GM12801 (cell line): ENCODE results near the gene ADRA1B.

Source experiments
- CTCF ChIP-seq: IDR thresholded peaks from one replicate; pipeline ENCODE4 v1.5.1; 2011; ENCODE audit warnings: control low read depth; ENCODE audit not compliant: insufficient read length; ENCODE audit errors: extremely low read depth

ADRA1B gene

GRCh38 chr5:159947708-159948358, 31.6 kb downstream of the ADRA1B start:
- no peak for TF ChIP-seq CTCF

GRCh38 chr5:159951387-159951786, 35.1 kb downstream of the ADRA1B start:
- no peak for TF ChIP-seq CTCF

DNA sequence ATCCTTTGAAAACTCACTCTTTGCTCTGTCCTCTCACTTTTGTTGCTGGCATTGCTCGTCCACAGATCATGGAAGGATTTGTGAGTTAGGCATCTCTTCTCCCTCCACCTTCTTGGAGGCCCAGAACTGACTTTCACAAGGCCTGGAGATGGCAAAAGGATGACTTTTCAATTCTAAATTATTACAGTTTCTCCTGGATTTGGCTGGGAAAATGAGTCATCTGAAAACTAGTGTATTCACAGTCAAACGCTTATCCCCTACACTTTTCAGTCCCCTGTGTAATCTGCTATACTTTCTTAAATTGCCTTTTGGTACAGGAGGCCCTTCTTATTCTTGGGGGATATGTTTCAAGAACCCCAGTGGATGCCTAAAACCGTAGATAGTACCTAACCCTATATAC, 35.6 kb downstream of the ADRA1B start:
- no peak for TF ChIP-seq CTCF

GRCh38 chr5:159953609-159954008, 37.3 kb downstream of the ADRA1B start:
- no peak for TF ChIP-seq CTCF

- no peak for TF ChIP-seq CTCF
Measured at GRCh38 chr5:159955056-159955624, 38.9 kb downstream of the ADRA1B start.

DNA sequence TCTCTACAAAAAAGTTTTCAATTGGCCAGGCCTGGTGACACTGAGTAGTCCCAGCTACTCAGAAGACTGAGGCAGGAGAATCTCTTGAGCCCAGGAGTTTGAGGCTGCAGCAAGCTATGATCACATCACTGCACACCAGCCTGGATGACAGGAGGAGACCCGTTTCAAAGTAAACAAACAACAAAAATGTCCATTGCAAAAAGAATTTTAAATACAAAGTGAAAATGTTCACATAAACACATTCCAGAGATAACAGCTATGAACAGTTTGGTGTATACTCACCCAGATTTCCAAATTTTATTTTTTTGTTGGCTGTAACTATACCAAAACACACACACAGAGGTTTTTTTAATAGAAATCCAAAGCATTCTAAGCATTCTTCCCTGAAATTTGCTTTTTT, 39.8 kb downstream of the ADRA1B start:
- TF ChIP-seq CTCF = no peak

DNA sequence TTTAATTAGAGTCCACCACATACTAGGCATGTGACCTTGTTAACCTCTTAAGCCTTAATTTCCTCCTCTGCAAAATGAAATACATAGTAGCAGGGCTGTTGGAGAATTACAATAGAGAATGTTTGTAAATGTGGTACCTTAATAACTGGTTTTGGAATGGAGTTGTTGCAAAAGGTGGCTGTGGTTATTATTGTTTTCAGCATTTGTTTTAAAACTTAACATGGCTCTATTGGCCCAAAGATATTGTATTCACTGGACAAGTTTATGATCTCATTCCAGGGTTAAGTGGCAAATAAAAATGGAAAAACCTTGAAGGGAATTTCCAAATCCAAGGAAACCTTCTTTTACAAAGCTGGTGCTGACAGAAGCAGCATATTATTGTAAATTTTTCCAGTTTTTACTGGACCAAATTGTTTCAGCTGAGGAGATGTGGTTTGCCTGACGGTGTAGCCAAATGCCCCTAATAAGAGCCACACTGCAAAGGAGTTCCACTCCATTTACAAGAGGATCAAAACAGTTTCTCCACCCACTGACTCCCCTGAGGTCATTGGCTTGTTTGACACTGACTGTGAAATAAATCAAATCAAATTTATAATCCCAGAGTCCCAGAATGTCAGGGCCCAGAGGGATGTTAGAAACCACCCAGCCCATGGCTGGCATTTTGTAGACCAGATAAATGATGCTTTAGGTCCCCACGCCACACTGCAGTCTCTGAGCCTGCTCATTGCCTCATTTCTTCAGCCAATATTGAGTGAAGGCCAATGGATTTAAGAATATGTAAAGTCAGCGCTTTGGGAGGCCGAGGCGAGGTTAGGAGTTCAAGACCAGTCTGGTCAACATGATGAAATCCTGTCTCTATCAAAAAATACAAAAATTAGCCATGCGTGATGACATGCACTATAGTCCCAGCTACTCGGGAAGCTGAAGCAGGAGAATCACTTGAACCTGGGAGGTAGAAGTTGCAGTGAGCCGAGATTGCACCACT, 45.2 kb downstream of the ADRA1B start:
- TF ChIP-seq CTCF = no peak
